Esophagus squamous epithelium (tissue), 5 donors: ENCODE data around the gene USF2. TPM values are rescaled to one million over a fixed set of nuclear protein-coding genes. Genes with fewer than 3 reads are reported as not detected.

Experiments used
- DNase-seq: peaks from one replicate; lab custom pipeline; 2025; lab: John Stamatoyannopoulos, UW
- H3K27ac ChIP-seq, 4 donors: fragments of 200-600 bp; sonication (generic); one replicate each; pipeline ENCODE4 v1.5.1; 2016 to 2019; ENCODE audit warnings: mild to moderate bottlenecking in 1 of 4
- H3K27me3 ChIP-seq, 4 donors: fragments of 200-600 bp; sonication (generic); 1 replicate in 3 of 4; 2 replicates in 1 of 4; pipeline versions ENCODE4 v1.5.1 to v1.6.0; 2017 to 2021; ENCODE audit warnings: antibody characterized with exemption in 1 of 4
- H3K36me3 ChIP-seq, 3 donors: fragments of 200-600 bp; sonication (generic); one replicate each; pipeline ENCODE4 v1.5.1; 2016 to 2019
- H3K4me1 ChIP-seq, 3 donors: fragments of 200-600 bp; sonication (generic); one replicate each; pipeline ENCODE4 v1.5.1; 2017 to 2019
- H3K4me3 ChIP-seq, 4 donors: fragments of 200-600 bp; sonication (generic); 1 replicate in 3 of 4; 2 replicates in 1 of 4; pipeline ENCODE4 v1.5.1; 2016 to 2019; ENCODE audit warnings: mild to moderate bottlenecking in 2 of 4, moderate library complexity in 1 of 4
- H3K9me3 ChIP-seq, 3 donors: fragments of 200-600 bp; sonication (generic); one replicate each; pipeline ENCODE4 v1.5.1; 2016 to 2019
- CTCF ChIP-seq, 6 experiments: fragments of 450-650 bp in 4 of 6; fragments of 200-600 bp in 2 of 6; sonication (generic) in 2 of 6; IDR thresholded peaks; one replicate each; pipeline ENCODE4 v1.5.1; 2016 to 2019; ENCODE audit warnings: antibody characterized with exemption in 6 of 6, mild to moderate bottlenecking in 4 of 6, moderate library complexity in 4 of 6
- POLR2A ChIP-seq, 4 donors: fragments of 450-650 bp; IDR thresholded peaks; one replicate each; pipeline ENCODE4 v1.6.1; 2017; ENCODE audit warnings: antibody characterized with exemption in 4 of 4, mild to moderate bottlenecking in 4 of 4, moderate library complexity in 3 of 4
- WGBS, 2 donors: methylation state at CpG; one replicate each; pipeline ENCODE4 v1.1.5; 2018; 5-methylcytosine and 5-hydroxymethylcytosine counted together
- intact Hi-C: fragments of 100-400 bp; cut with DNase I; formaldehyde crosslinking; loops from one replicate; pipeline ENCODE4 v1.15.0; 2022
- total RNA-seq, 4 donors: library from RNA; depleted of rRNA; stranded (reverse); fragments of >200 nt; gene quantifications; one replicate each; pipeline ENCODE4 v1.1.0, GENCODE V29; 2016
- donor health status: DM: yes; HTN: yes; CAD: no.

Gene USF2
- total RNA-seq, 4 donors from 2014 or later, result 56.1 to 79.7 (median 59.0) TPM

GRCh38 chr19:35288331-35288730, 19.6 kb downstream of the USF2 start:
- TF ChIP-seq POLR2A (IDR thresholded peaks at IDR 0.05) (no peak), CTCF (IDR thresholded peaks at IDR 0.05) (no peak)
- no peaks in the 10 kb centered on the region for H3K36me3 ChIP-seq
- intact Hi-C loops, result no loop called here
- peaks cover 0 to 75% (median 2%) of the 10 kb centered on the region in 4 donors for H3K27me3 ChIP-seq
- H3K4me3 ChIP-seq, result no peak overlapping the region
- no peak overlapping the region for H3K27ac ChIP-seq
- 52 to 55% methylated on average over 2 of the region's 2 CpGs for WGBS, 2 donors
- H3K4me1 ChIP-seq, result peaks cover 0 to 2% (median 0%) of the 10 kb centered on the region in 3 donors
- DNase-seq, result no peak
- no peaks in the 10 kb centered on the region for H3K9me3 ChIP-seq

GRCh38 chr19:35288906-35289305, 20.1 kb downstream of the USF2 start:
- Histone ChIP-seq H3K9me3 (no peaks in the 10 kb centered on the region), H3K27me3 (peaks cover 0 to 75% (median 2%) of the 10 kb centered on the region in 4 donors), H3K4me1 (peaks cover 0 to 6% (median 0%) of the 10 kb centered on the region in 3 donors), H3K36me3 (no peaks in the 10 kb centered on the region), H3K27ac (no peak overlapping the region), H3K4me3 (no peak overlapping the region)
- no peak for DNase-seq
- TF ChIP-seq CTCF (IDR thresholded peaks at IDR 0.05) (no peak), POLR2A (IDR thresholded peaks at IDR 0.05) (no peak)
- WGBS, 2 donors, result 44 to 60% methylated on average over 5 of the region's 5 CpGs
- intact Hi-C loops, result no loop called here

GRCh38 chr19:35290381-35291127, 21.8 kb downstream of the USF2 start:
- Histone ChIP-seq H3K27ac (no peak overlapping the region), H3K4me1 (peaks cover 0 to 6% (median 0%) of the 10 kb centered on the region in 3 donors), H3K36me3 (no peaks in the 10 kb centered on the region), H3K27me3 (peaks cover 0 to 79% (median 2%) of the 10 kb centered on the region in 4 donors), H3K9me3 (no peaks in the 10 kb centered on the region), H3K4me3 (no peak overlapping the region)
- TF ChIP-seq CTCF (IDR thresholded peaks at IDR 0.05) (no peak), POLR2A (IDR thresholded peaks at IDR 0.05) (no peak)
- WGBS, 2 donors, result 73 to 78% methylated on average over 3 to 14 of the region's 20 CpGs
- DNase-seq, result no peak
- intact Hi-C loops, result no loop called here

GRCh38 chr19:35291259-35291658, 22.5 kb downstream of the USF2 start:
- no peak for TF ChIP-seq CTCF (IDR thresholded peaks at IDR 0.05)
- no peak for TF ChIP-seq POLR2A (IDR thresholded peaks at IDR 0.05)

GRCh38 chr19:35291916-35292315, 23.2 kb downstream of the USF2 start, which contains the start of gene MAG:
MAG (plus strand) TSS chr19:35292161; CDS start chr19:35295409, 3,248 bp downstream.
- DNase-seq, result no peak
- Histone ChIP-seq H3K36me3 (no peaks in the 10 kb centered on the region), H3K9me3 (no peaks in the 10 kb centered on the region), H3K27me3 (peaks cover 0 to 87% (median 2%) of the 10 kb centered on the region in 4 donors), H3K27ac (no peak within 1 kb of the TSS), H3K4me3 (no peak within 1 kb of the TSS), H3K4me1 (peaks cover 0 to 6% (median 0%) of the 10 kb centered on the region in 3 donors)
- WGBS, 2 donors, result 67 to 75% methylated on average over 5 to 9 of the region's 12 CpGs
- intact Hi-C loops, result no loop called here
- no peak for TF ChIP-seq CTCF (IDR thresholded peaks at IDR 0.05)
- TF ChIP-seq POLR2A (IDR thresholded peaks at IDR 0.05), result no peak

More at GRCh38 chr19:35291259-35291658, 22.5 kb downstream of the USF2 start:
- no peak for DNase-seq
- 44 to 50% methylated on average over 4 to 6 of the region's 6 CpGs for WGBS, 2 donors
- H3K27ac ChIP-seq, result no peak overlapping the region
- no peaks in the 10 kb centered on the region for H3K36me3 ChIP-seq
- intact Hi-C loops, result no loop called here
- H3K9me3 ChIP-seq, result no peaks in the 10 kb centered on the region
- peaks cover 0 to 6% (median 0%) of the 10 kb centered on the region in 3 donors for H3K4me1 ChIP-seq
- peaks cover 0 to 86% (median 2%) of the 10 kb centered on the region in 4 donors for H3K27me3 ChIP-seq
- no peak overlapping the region for H3K4me3 ChIP-seq
